Measurements from ENCODE around the gene KCTD18. TPM values are rescaled to one million over a fixed set of nuclear protein-coding genes. Genes with fewer than 3 reads are reported as not detected.

The KCTD18 gene
- 24.4 and 25.6 TPM in 2 replicates for total RNA-seq

GRCh38 chr2:200509612-200510433 is at the start of gene KCTD18:
TSS of gene KCTD18 (minus strand) at chr2:200510068. CDS start at chr2:200507016, 3,052 bp downstream.

GRCh38 chr2:200525882-200526651 is 16.2 kb upstream of the KCTD18 start, which contains the start of gene SGO2:
TSS of gene SGO2 (plus strand) at chr2:200526207. CDS start at chr2:200532976, 6,769 bp downstream.

Other genes starting within 250 kb of the KCTD18 start
- 77.3 and 106 TPM in 2 replicates for gene SPATS2L, start 203.4 kb downstream of the KCTD18 start, total RNA-seq
- 2.3 and 4.7 TPM in 2 replicates for gene SGO2, start 16.1 kb upstream of the KCTD18 start, total RNA-seq
- 50.3 and 89.5 TPM in 2 replicates for gene AOX1, start 75.9 kb upstream of the KCTD18 start, total RNA-seq